Activated T-cell treated with anti-CD3 and anti-CD28 coated beads for 4 hours (primary cell): ENCODE data around the gene ZNF605.
"Not testable (repeated sequence)": the region's sequence is repeated elsewhere in the genome, so short reads cannot be mapped to it uniquely, and the experiment has no call there.

Experiments
- DNase-seq: peaks from one replicate; pipeline ENCODE4 v3.0.0-alpha.2; 2020

The ZNF605 gene

DNA sequence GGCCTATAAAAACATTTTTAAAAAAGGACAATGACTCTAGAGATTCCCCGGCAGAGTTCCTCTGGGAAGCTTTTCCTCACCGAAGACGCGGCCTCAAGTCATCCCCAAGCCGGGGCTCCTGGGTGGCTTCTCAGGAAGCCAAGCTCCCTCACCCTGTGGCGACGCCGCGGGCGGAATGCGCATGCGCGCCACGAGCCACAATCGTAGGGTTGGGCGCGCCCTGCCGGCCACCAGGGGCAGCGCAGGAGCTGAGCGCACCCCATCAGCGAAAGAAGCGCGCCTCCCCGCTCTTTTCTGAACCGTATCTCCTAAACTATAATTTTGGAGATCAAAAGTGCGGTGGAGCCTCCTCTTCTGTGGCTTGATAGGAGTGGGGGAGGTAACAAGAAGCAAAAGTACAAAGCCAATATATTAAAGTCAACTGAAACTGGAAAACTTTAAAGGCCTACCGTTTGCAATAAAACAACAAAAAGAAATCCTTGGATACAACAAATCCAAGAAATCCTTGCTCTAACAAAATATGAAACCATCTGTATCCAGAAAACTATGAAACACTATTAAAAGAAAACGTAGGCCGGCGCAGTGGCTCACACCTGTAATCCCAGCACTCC is 51.3 kb downstream of the ZNF605 start:
- DNase-seq: peak; percentile 89

DNA sequence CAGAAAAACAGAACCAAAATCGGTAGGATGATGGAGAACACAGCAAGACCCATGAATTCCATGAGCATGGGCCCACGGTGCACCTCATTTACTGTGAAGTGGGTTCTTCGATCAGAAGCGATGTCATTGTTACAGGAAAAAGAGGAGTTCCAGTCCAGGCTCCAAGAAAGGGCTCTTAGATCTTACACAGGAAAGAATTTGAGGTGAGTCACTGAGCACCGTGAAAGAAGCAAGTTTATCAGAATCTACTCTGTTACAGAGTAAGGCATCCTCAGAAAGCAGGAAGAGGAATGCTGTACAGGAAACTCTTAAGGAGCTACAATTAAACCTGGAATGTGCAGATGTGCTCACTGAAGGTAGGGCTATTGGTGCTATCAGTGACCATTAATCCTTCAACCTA is 57.1 kb downstream of the ZNF605 start:
- DNase-seq: no peak

DNA sequence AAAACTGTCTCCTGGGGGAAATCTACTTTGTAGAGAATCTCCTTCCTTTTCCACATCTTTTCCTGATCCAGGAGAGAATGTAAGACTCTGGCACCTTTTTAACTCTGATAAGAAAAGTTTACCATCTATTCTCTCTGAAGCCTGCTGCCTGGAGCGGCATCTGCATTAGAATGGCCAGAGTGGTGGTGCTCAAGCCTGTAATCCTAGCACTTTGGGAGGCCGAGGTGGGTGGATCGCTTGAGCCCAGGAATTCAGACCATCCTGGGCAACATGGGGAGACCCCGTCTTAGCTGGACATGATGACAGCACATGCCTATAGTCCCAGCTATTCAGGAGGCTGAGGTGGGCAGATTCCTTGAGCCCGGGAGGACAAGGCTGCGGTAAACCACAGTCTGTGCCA is 67.3 kb downstream of the ZNF605 start:
- DNase-seq: no peak

- peak; percentile 85 for DNase-seq
Observed at GRCh38 chr12:132887513-132888351, 68.4 kb downstream of the ZNF605 start, which contains the start of gene CHFR. TSS of gene CHFR (minus strand) at chr12:132887605. CDS start at chr12:132887328, 277 bp downstream.

GRCh38 chr12:132886529-132887477 is 69.3 kb downstream of the ZNF605 start:
- no peak for DNase-seq

GRCh38 chr12:132881818-132882217 is 74.3 kb downstream of the ZNF605 start:
- no peak for DNase-seq

DNA sequence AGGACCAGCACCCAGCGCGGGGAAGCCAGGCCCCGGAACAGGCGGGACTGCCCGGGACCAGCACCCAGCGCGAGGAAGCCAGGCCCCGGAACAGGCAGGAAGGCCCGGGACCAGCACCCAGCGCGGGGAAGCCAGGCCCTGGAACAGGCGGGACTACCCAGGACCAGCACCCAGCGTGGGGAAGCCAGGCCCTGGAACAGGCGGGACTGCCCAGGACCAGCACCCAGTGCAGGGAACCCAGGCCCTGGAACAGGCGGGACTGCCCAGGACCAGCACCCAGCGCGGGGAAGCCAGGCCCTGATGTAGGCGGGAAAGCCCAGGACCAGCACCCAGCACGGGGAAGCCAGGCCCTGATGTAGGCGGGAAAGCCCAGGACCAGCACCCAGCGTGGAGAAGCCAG is 81.5 kb downstream of the ZNF605 start:
- not testable (repeated sequence) for DNase-seq

- DNase-seq: no peak
Observed at GRCh38 chr12:132874175-132874574, 81.9 kb downstream of the ZNF605 start.

GRCh38 chr12:132873724-132874123 is 82.4 kb downstream of the ZNF605 start:
- DNase-seq: no peak

DNA sequence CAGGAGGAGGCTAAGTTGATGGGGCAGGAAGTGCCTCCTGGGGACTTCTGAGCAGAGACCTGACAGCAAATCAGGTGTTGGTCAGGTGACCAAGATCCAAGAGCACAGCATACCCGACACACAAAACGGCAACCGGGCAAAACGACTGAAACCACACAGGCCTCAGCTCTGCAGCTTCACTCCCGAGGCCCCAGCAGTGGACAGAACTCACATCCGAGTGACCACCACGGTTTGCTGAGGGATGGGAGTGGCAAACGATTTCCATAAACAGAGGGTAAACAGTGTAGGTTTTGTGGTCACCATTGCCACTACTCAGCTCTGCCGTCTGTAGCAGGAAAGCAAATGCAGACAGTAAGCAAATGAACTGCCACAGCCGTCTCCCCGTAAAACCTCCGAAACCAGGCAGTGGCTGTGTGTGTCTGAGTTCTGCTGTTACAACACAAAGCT is 83.1 kb downstream of the ZNF605 start:
- no peak for DNase-seq

- no peak for DNase-seq
Observed at GRCh38 chr12:132872073-132872855, 83.8 kb downstream of the ZNF605 start.

GRCh38 chr12:132869551-132869950 is 86.6 kb downstream of the ZNF605 start:
- no peak for DNase-seq
